Stimulated activated CD8-positive, alpha-beta memory T cell treated with anti-CD3 and anti-CD28 coated beads, Interleukin-2, amount 100 ng/mL, for 48 hours (primary cell): ENCODE measurements around the gene STX7.

Source experiments
- DNase-seq, 2 donors: peaks; one replicate each; pipeline ENCODE4 v3.0.0-alpha.2; 2020; ENCODE audit warnings: low read depth in 2 of 2

Gene STX7

GRCh38 chr6:132506869-132507808 is 5.8 kb downstream of the STX7 start:
- no peak for DNase-seq

GRCh38 chr6:132506461-132506860 is 6.5 kb downstream of the STX7 start:
- DNase-seq, result no peak

GRCh38 chr6:132505158-132505557 is 7.8 kb downstream of the STX7 start:
- no peak for DNase-seq

- DNase-seq, result no peak
Measured at GRCh38 chr6:132504757-132505156, 8.2 kb downstream of the STX7 start.

- DNase-seq, result no peak
Measured at GRCh38 chr6:132499757-132500156, 13.2 kb downstream of the STX7 start.

- no peak for DNase-seq
Measured at GRCh38 chr6:132498638-132499037, 14.3 kb downstream of the STX7 start.

- DNase-seq, result no peak
Measured at GRCh38 chr6:132496519-132497180, 16.3 kb downstream of the STX7 start.

GRCh38 chr6:132495604-132496079 is 17.3 kb downstream of the STX7 start:
- DNase-seq, result no peak

- no peak for DNase-seq
Measured at GRCh38 chr6:132494954-132495353, 18.0 kb downstream of the STX7 start.

GRCh38 chr6:132491881-132492280 is 21.0 kb downstream of the STX7 start:
- no peak for DNase-seq

- no peak for DNase-seq
Measured at GRCh38 chr6:132491303-132491702, 21.6 kb downstream of the STX7 start.

- DNase-seq, result no peak
Measured at GRCh38 chr6:132490478-132491204, 22.3 kb downstream of the STX7 start.

GRCh38 chr6:132490024-132490423 is 22.9 kb downstream of the STX7 start:
- no peak for DNase-seq

GRCh38 chr6:132489376-132489775 is 23.5 kb downstream of the STX7 start:
- DNase-seq, result no peak

- DNase-seq, result no peak
Measured at GRCh38 chr6:132487762-132488161, 25.2 kb downstream of the STX7 start.

- no peak for DNase-seq
Measured at GRCh38 chr6:132484680-132485018, 28.3 kb downstream of the STX7 start.

GRCh38 chr6:132483779-132484679 is 28.9 kb downstream of the STX7 start:
- DNase-seq, result no peak

GRCh38 chr6:132482581-132482980 is 30.3 kb downstream of the STX7 start:
- no peak for DNase-seq

GRCh38 chr6:132481189-132481588 is 31.7 kb downstream of the STX7 start:
- no peak for DNase-seq

GRCh38 chr6:132479131-132479530 is 33.8 kb downstream of the STX7 start:
- DNase-seq, result no peak

- DNase-seq, result no peak
Measured at GRCh38 chr6:132478674-132479073, 34.2 kb downstream of the STX7 start.
